ENCODE data around the gene PPFIA1. TPM values are rescaled to one million over a fixed set of nuclear protein-coding genes. Genes with fewer than 3 reads are reported as not detected.

Gene PPFIA1
- total RNA-seq, 2 experiments from 2014 or later: 34.6 to 53.9 TPM

GRCh38 chr11:70305501-70305900, 35.0 kb downstream of the PPFIA1 start:
- Histone ChIP-seq H2AFZ (ENCODE audit: low read length) (no peak overlapping the region), H3K9me3 (ENCODE audit: low read length) (no peaks in the 10 kb centered on the region), H3K36me3 (ENCODE audit: insufficient read depth, low read length) (peaks cover 36% of the 10 kb centered on the region), H3K4me1 (ENCODE audit: insufficient read depth, low read length, poor library complexity, severe bottlenecking) (no peaks in the 10 kb centered on the region), H3K27ac (ENCODE audit: low read depth, low read length, poor library complexity, severe bottlenecking) (no peak overlapping the region), H3K79me2 (ENCODE audit: insufficient read depth, low read depth, low read length) (no peaks in the 10 kb centered on the region), H3K9me2 (ENCODE audit: insufficient read depth, low read length) (no peaks in the 10 kb centered on the region), H3K4me3 (ENCODE audit: low read depth, low read length, poor library complexity, severe bottlenecking) (no peak overlapping the region), H3K4me2 (ENCODE audit: low read length) (no peak overlapping the region), H4K20me1 (ENCODE audit: insufficient read depth, low read length) (no peaks in the 10 kb centered on the region)
- TF ChIP-seq EZH2phosphoT487 (IDR thresholded peaks at IDR 0.05; ENCODE audit: borderline replicate concordance, low read depth, low read length): no peak
- TF ChIP-seq, protein P1, sequence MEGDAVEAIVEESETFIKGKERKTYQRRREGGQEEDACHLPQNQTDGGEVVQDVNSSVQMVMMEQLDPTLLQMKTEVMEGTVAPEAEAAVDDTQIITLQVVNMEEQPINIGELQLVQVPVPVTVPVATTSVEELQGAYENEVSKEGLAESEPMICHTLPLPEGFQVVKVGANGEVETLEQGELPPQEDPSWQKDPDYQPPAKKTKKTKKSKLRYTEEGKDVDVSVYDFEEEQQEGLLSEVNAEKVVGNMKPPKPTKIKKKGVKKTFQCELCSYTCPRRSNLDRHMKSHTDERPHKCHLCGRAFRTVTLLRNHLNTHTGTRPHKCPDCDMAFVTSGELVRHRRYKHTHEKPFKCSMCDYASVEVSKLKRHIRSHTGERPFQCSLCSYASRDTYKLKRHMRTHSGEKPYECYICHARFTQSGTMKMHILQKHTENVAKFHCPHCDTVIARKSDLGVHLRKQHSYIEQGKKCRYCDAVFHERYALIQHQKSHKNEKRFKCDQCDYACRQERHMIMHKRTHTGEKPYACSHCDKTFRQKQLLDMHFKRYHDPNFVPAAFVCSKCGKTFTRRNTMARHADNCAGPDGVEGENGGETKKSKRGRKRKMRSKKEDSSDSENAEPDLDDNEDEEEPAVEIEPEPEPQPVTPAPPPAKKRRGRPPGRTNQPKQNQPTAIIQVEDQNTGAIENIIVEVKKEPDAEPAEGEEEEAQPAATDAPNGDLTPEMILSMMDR (conservative IDR thresholded peaks at IDR 0.05; ENCODE audit: low read length): no peak
- no peak for DNase-seq (ENCODE audit: low spot score)
- ChIA-PET POLR2A (no interaction called here), CTCF (ENCODE audit: unreplicated experiment) (no interaction called here)
- BruUV-seq (replicated peaks): no TSS peak
- intact Hi-C loops (cut with micrococcal nuclease; ENCODE audit: unreplicated experiment): no loop called here

- ChIA-PET CTCF (ENCODE audit: unreplicated experiment) (no interaction called here), POLR2A (no interaction called here)
- H2AFZ ChIP-seq (ENCODE audit: low read length): no peak overlapping the region
- H3K27ac ChIP-seq (ENCODE audit: low read depth, low read length, poor library complexity, severe bottlenecking): no peak overlapping the region
- no peak overlapping the region for H3K4me3 ChIP-seq (ENCODE audit: low read depth, low read length, poor library complexity, severe bottlenecking)
- intact Hi-C loops (cut with micrococcal nuclease; ENCODE audit: unreplicated experiment): no loop called here
- TF ChIP-seq, protein P1 (conservative IDR thresholded peaks at IDR 0.05; ENCODE audit: low read length): no peak
- no peak for TF ChIP-seq EZH2phosphoT487 (IDR thresholded peaks at IDR 0.05; ENCODE audit: borderline replicate concordance, low read depth, low read length)
- H3K9me3 ChIP-seq (ENCODE audit: low read length): no peaks in the 10 kb centered on the region
- no peak overlapping the region for H3K4me2 ChIP-seq (ENCODE audit: low read length)
- DNase-seq (ENCODE audit: low spot score): no peak
- no TSS peak for BruUV-seq (replicated peaks)
- no peaks in the 10 kb centered on the region for H4K20me1 ChIP-seq (ENCODE audit: insufficient read depth, low read length)
- no peaks in the 10 kb centered on the region for H3K9me2 ChIP-seq (ENCODE audit: insufficient read depth, low read length)
- H3K79me2 ChIP-seq (ENCODE audit: insufficient read depth, low read depth, low read length): no peaks in the 10 kb centered on the region
- H3K4me1 ChIP-seq (ENCODE audit: insufficient read depth, low read length, poor library complexity, severe bottlenecking): no peaks in the 10 kb centered on the region
- H3K36me3 ChIP-seq (ENCODE audit: insufficient read depth, low read length): peaks cover 36% of the 10 kb centered on the region
Measured at GRCh38 chr11:70306586-70307033, 36.1 kb downstream of the PPFIA1 start.

DNA sequence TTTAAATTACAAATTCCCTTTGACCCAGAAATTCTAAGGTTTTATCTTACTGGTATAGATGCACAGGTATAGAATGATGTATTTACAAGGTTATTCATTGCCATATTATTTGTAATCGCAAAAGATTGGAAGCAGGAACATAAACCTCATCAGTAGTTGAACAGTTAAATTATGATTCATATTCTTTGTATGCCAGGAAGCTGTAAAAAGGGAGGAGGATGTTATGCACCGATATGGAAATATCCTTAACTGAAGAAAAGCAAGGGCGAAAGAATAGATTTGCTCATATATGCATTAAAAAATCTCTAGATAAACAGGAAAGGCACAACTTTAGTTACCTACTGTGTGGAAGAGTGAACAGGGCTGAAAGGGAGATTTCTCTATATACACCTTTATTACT, 36.7 kb downstream of the PPFIA1 start:
- BruUV-seq (replicated peaks): no TSS peak
- no peaks in the 10 kb centered on the region for H3K79me2 ChIP-seq (ENCODE audit: insufficient read depth, low read depth, low read length)

More for the DNA sequence above, 36.7 kb downstream of the PPFIA1 start:
- Histone ChIP-seq H3K4me2 (ENCODE audit: low read length) (no peak overlapping the region), H3K27ac (ENCODE audit: low read depth, low read length, poor library complexity, severe bottlenecking) (no peak overlapping the region), H4K20me1 (ENCODE audit: insufficient read depth, low read length) (no peaks in the 10 kb centered on the region), H3K9me2 (ENCODE audit: insufficient read depth, low read length) (no peaks in the 10 kb centered on the region), H3K4me1 (ENCODE audit: insufficient read depth, low read length, poor library complexity, severe bottlenecking) (no peaks in the 10 kb centered on the region), H2AFZ (ENCODE audit: low read length) (no peak overlapping the region), H3K9me3 (ENCODE audit: low read length) (no peaks in the 10 kb centered on the region), H3K36me3 (ENCODE audit: insufficient read depth, low read length) (peaks cover 36% of the 10 kb centered on the region), H3K4me3 (ENCODE audit: low read depth, low read length, poor library complexity, severe bottlenecking) (no peak overlapping the region)
- ChIA-PET CTCF (ENCODE audit: unreplicated experiment) (no interaction called here), POLR2A (no interaction called here)
- TF ChIP-seq EZH2phosphoT487 (IDR thresholded peaks at IDR 0.05; ENCODE audit: borderline replicate concordance, low read depth, low read length): no peak
- TF ChIP-seq, protein P1 (conservative IDR thresholded peaks at IDR 0.05; ENCODE audit: low read length): no peak
- no peak for DNase-seq (ENCODE audit: low spot score)
- intact Hi-C loops (cut with micrococcal nuclease; ENCODE audit: unreplicated experiment): no loop called here
